HCT116 (cell line): ENCODE data around the gene PMEPA1. TPM values are rescaled to one million over a fixed set of nuclear protein-coding genes. Genes with fewer than 3 reads are reported as not detected.

ENCODE experiments used
- ATAC-seq: fragments of 200-7000 bp; cut with Tn5 transposase; 2 replicates; pipeline ENCODE4 v1.9.1; 2020; ENCODE audit warnings: mild to moderate bottlenecking, moderate library complexity
- BruUV-seq: library from RNA; stranded (reverse); fragments of 400-500 nt; replicated peaks from 2 replicates; lab custom pipeline; 2021; lab: Mats Ljungman, UMichigan
- CTCF ChIA-PET: fragments of 300-600 bp; sonication (Branson Sonifier 250); formaldehyde crosslinking; loops from one replicate; lab custom pipeline; 2021; ENCODE audit warnings: antibody characterized with exemption; lab: Charles Lee
- POLR2A ChIA-PET: fragments of 300-600, 350-600 bp; sonication (Branson Sonifier 250); formaldehyde crosslinking; loops from one replicate; lab custom pipeline; 2021; ENCODE audit warnings: antibody characterized with exemption; lab: Charles Lee
- RAD21 ChIA-PET, 2 experiments: fragments of 300-600 bp; sonication (Branson Sonifier 250); formaldehyde crosslinking; loops; one replicate each; lab custom pipeline; 2023; ENCODE audit warnings: low total read pairs in 2 of 2; ENCODE audit not compliant: uncharacterized antibody in 2 of 2, unreplicated experiment in 2 of 2, low non-redundant PET in 1 of 2; lab: Charles Lee
- DNase-seq: peaks from one replicate; pipeline ENCODE4 v3.0.0-alpha.2; 2010; ENCODE audit warnings: low read depth, low spot score
- H2AFZ ChIP-seq: fragments of 200-600 bp; shearing (Covaris generic), sonication (generic); 2 replicates; pipeline ENCODE4 v1.6.1; 2017; ENCODE audit warnings: low read depth, mixed run types, mixed read lengths, antibody characterized with exemption, low read length; ENCODE audit not compliant: poor library complexity, severe bottlenecking
- H3K27ac ChIP-seq: 2 replicates; pipeline ENCODE4 v1.5.1; 2012; ENCODE audit warnings: low read depth, low read length
- H3K27me3 ChIP-seq: fragments of 200-600 bp; sonication (generic); 2 replicates; pipeline ENCODE4 v1.6.1; 2016; ENCODE audit warnings: mixed run types, low read length, mixed read lengths; ENCODE audit not compliant: insufficient read depth
- H3K36me3 ChIP-seq, 2 experiments: fragments of 200-500 bp in 1 of 2; fragments of 200-600 bp in 1 of 2; sonication (Bioruptor generic) in 1 of 2; sonication (generic) in 1 of 2; 2 replicates each; pipeline versions ENCODE4 v1.5.1 to v1.6.1; 2014 to 2016; ENCODE audit warnings: low read length in 2 of 2, inconsistent platforms in 1 of 2, mixed read lengths in 1 of 2, mixed run types in 1 of 2; ENCODE audit not compliant: insufficient read depth in 2 of 2, control insufficient read depth in 1 of 2
- H3K4me1 ChIP-seq, 2 experiments: fragments of 200-600 bp in 1 of 2; sonication (generic) in 1 of 2; 2 replicates each; pipeline versions ENCODE4 v1.5.1 to v1.6.1; 2012 to 2017; ENCODE audit warnings: low read length in 2 of 2, inconsistent platforms in 1 of 2, mild to moderate bottlenecking in 1 of 2, mixed read lengths in 1 of 2, mixed run types in 1 of 2, moderate library complexity in 1 of 2; ENCODE audit not compliant: insufficient read depth in 2 of 2, control insufficient read depth in 1 of 2
- H3K4me2 ChIP-seq: fragments of 200-600 bp; sonication (generic); 2 replicates; pipeline ENCODE4 v1.6.1; 2017; ENCODE audit warnings: mixed run types, low read length, mixed read lengths
- H3K4me3 ChIP-seq, 2 experiments: fragments of 200-600 bp in 1 of 2; sonication (generic) in 1 of 2; replicated peaks in 1 of 2; 2 replicates each; pipeline ENCODE4 v1.5.1; 2011 to 2016; ENCODE audit warnings: low read length in 2 of 2, control low read depth in 1 of 2, low read depth in 1 of 2, mild to moderate bottlenecking in 1 of 2, mixed read lengths in 1 of 2, mixed run types in 1 of 2
- H3K79me2 ChIP-seq: fragments of 200-600 bp; sonication (generic); 2 replicates; pipeline ENCODE4 v1.6.1; 2017; ENCODE audit warnings: mild to moderate bottlenecking, mixed run types, low read length, moderate library complexity, mixed read lengths; ENCODE audit not compliant: insufficient read depth
- H3K9ac ChIP-seq: fragments of 200-600 bp; sonication (generic); 2 replicates; pipeline ENCODE4 v1.6.1; 2016; ENCODE audit warnings: low read length, mixed read lengths
- H3K9me2 ChIP-seq: fragments of 200-600 bp; sonication (generic), shearing (Covaris generic); 2 replicates; pipeline ENCODE4 v1.6.1; 2017; ENCODE audit warnings: mixed run types, mild to moderate bottlenecking, moderate library complexity; ENCODE audit not compliant: insufficient read depth
- H3K9me3 ChIP-seq, 2 experiments: fragments of 200-500 bp in 1 of 2; fragments of 200-600 bp in 1 of 2; sonication (Bioruptor generic) in 1 of 2; sonication (generic) in 1 of 2; 2 replicates each; pipeline ENCODE4 v1.6.1; 2014 to 2017; ENCODE audit warnings: low read length in 2 of 2, mixed read lengths in 2 of 2, inconsistent platforms in 1 of 2, low read depth in 1 of 2, mild to moderate bottlenecking in 1 of 2, mixed run types in 1 of 2, moderate library complexity in 1 of 2; ENCODE audit not compliant: control insufficient read depth in 1 of 2, insufficient read depth in 1 of 2
- H4K20me1 ChIP-seq: fragments of 200-600 bp; sonication (generic), shearing (Covaris generic); 2 replicates; pipeline ENCODE4 v1.6.1; 2017; ENCODE audit warnings: mixed run types, mild to moderate bottlenecking, moderate library complexity; ENCODE audit not compliant: insufficient read depth
- CEBPB ChIP-seq: IDR thresholded peaks from 2 replicates; pipeline ENCODE4 v1.6.1; 2012; ENCODE audit warnings: low read depth
- EZH2 ChIP-seq: fragments of 200-600 bp; sonication (generic); IDR thresholded peaks from 2 replicates; pipeline ENCODE4 v1.6.1; 2017; ENCODE audit warnings: antibody characterized with exemption, mixed run types
- EZH2phosphoT487 ChIP-seq: fragments of 200-600 bp; IDR thresholded peaks from 2 replicates; pipeline ENCODE4 v1.6.1; 2018; ENCODE audit warnings: antibody characterized with exemption, borderline replicate concordance
- FOSL1 ChIP-seq: IDR thresholded peaks from 2 replicates; pipeline ENCODE4 v1.6.1; 2012; ENCODE audit warnings: low read depth
- JUND ChIP-seq: IDR thresholded peaks from 2 replicates; pipeline ENCODE4 v1.6.1; 2012
- POLR2A ChIP-seq: IDR thresholded peaks from 2 replicates; pipeline ENCODE4 v1.7.0; 2011; ENCODE audit warnings: borderline replicate concordance; ENCODE audit not compliant: insufficient read depth, insufficient read length; ENCODE audit errors: extremely low read depth
- POLR2AphosphoS5 ChIP-seq: IDR thresholded peaks from 2 replicates; pipeline ENCODE4 v1.6.1; 2011; ENCODE audit warnings: mild to moderate bottlenecking, low read depth, low read length, moderate library complexity
- RAD21 ChIP-seq: IDR thresholded peaks from 2 replicates; pipeline ENCODE4 v1.6.1; 2012; ENCODE audit warnings: low read depth, mild to moderate bottlenecking
- SIN3A ChIP-seq: IDR thresholded peaks from 2 replicates; pipeline ENCODE4 v1.6.1; 2012; ENCODE audit warnings: low read depth
- SP1 ChIP-seq: IDR thresholded peaks from 2 replicates; pipeline ENCODE4 v1.6.1; 2012; ENCODE audit warnings: low read depth
- SRF ChIP-seq: IDR thresholded peaks from 2 replicates; pipeline ENCODE4 v1.6.1; 2012; ENCODE audit warnings: low read depth
- TCF7L2 ChIP-seq: IDR thresholded peaks from 2 replicates; pipeline ENCODE4 v1.7.0; 2011; ENCODE audit warnings: borderline replicate concordance, inconsistent platforms; ENCODE audit not compliant: insufficient read depth, insufficient read length; ENCODE audit errors: extremely low read depth
- YY1 ChIP-seq: IDR thresholded peaks from 2 replicates; pipeline ENCODE4 v1.6.1; 2011; ENCODE audit warnings: low read length, low read depth, moderate library complexity, mild to moderate bottlenecking; ENCODE audit not compliant: insufficient replicate concordance; ENCODE audit errors: extremely low read depth
- ZBTB33 ChIP-seq: IDR thresholded peaks from 2 replicates; pipeline ENCODE4 v1.6.1; 2011; ENCODE audit warnings: mild to moderate bottlenecking, low read length, moderate library complexity; ENCODE audit not compliant: insufficient replicate concordance; ENCODE audit errors: extremely low read depth
- ZFX ChIP-seq: fragments of 450-650 bp; IDR thresholded peaks from 2 replicates; pipeline ENCODE4 v1.6.1; 2017
- ZNF274 ChIP-seq: fragments of 200-500 bp; sonication (Bioruptor generic); IDR thresholded peaks from 2 replicates; pipeline ENCODE4 v1.6.1; 2014; ENCODE audit warnings: mild to moderate bottlenecking, low read depth, low read length, inconsistent platforms
- intact Hi-C: fragments of 100-400 bp; cut with micrococcal nuclease; formaldehyde crosslinking; loops from 2 replicates; pipeline ENCODE4 v1.10.0; 2022
- total RNA-seq: library from RNA; stranded (reverse); gene quantifications from one replicate; pipeline ENCODE4 v1.2.1, GENCODE V29; 2021; ENCODE audit not compliant: unreplicated experiment
- TF ChIP-seq, protein P1 (sequence below): IDR thresholded peaks from 2 replicates; pipeline ENCODE4 v1.6.1; 2012; ENCODE audit warnings: low read depth
- TF ChIP-seq, protein P2 (sequence below): IDR thresholded peaks from 2 replicates; pipeline ENCODE4 v1.6.1; 2012
- TF ChIP-seq, protein P3 (sequence below): IDR thresholded peaks from 2 replicates; pipeline ENCODE4 v1.6.1; 2012
- TF ChIP-seq, protein P4 (sequence below), 3 experiments: fragments of 200-600 bp in 1 of 3; sonication (generic) in 1 of 3; IDR thresholded peaks in 2 of 3; conservative IDR thresholded peaks in 1 of 3; 2 replicates each; pipeline ENCODE4 v1.5.1; 2012 to 2017; ENCODE audit warnings: low read depth in 2 of 3, low read length in 2 of 3, antibody characterized with exemption in 1 of 3, borderline replicate concordance in 1 of 3, control low read depth in 1 of 3, mild to moderate bottlenecking in 1 of 3, mixed read lengths in 1 of 3, mixed run types in 1 of 3, moderate library complexity in 1 of 3; ENCODE audit not compliant: insufficient read depth in 1 of 3

PMEPA1 gene
- total RNA-seq, 1 experiment from 2014 or later = 0.64 TPM

DNA sequence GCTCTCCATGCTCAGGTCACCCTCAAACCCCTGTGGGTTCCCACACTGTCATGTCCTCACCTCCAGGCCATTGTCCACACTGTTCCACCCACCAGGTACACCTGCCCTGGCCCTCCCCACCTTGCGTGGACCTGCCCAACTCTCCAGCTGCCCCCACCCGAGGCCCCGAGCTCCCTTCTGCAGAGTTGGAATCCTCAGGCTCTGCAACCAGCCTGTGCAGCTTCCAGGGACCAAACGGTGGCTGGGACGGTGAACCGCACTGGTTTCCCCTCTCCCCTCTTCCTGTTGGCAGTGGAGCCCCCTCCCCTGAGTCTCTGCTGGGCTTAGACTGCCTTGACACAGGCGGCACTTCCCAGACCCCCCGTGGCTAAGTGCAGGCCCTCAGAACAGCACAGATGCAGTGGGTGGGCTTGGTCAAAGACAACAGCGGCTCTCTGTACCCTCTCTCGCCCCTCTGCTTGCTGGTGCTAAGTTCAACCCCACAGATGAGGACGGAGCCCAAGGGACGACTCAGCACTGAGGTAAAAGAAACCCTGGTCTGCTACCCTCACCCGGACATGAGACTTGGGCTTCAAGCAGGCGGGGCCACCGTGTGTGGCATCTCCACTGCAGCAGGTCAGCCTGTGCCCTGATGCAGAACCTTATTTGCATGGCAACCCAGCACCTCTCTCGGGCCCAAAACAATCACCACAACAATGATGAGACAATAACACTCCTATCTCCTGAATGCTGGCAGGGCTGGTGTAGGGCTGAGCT, 100.6 kb downstream of the PMEPA1 start:
- CTCF ChIA-PET = no interaction called here
- Histone ChIP-seq H3K4me1 (no peaks in the 10 kb centered on the region), H3K4me2 (no peak overlapping the region), H3K9me2 (no peaks in the 10 kb centered on the region), H3K27me3 (peaks cover 7% of the 10 kb centered on the region; the same call in 1 of the 2 replicates), H3K9ac (no peak overlapping the region), H3K36me3 (no peaks in the 10 kb centered on the region), H3K27ac (no peak overlapping the region), H2AFZ (no peak overlapping the region), H3K79me2 (no peaks in the 10 kb centered on the region), H4K20me1 (no peaks in the 10 kb centered on the region), H3K9me3 (no peaks in the 10 kb centered on the region), H3K4me3 (no peak overlapping the region)
- RAD21 ChIA-PET = no interaction called here
- TF ChIP-seq POLR2AphosphoS5 (no peak), SRF (no peak), SP1 (no peak), CEBPB (no peak), POLR2A (no peak), RAD21 (no peak), YY1 (no peak), EZH2phosphoT487 (no peak), ZBTB33 (no peak), ZNF274 (no peak), SIN3A (no peak), EZH2 (no peak), TCF7L2 (no peak), ZFX (no peak), FOSL1 (no peak), JUND (no peak)
- TF ChIP-seq, protein P1, sequence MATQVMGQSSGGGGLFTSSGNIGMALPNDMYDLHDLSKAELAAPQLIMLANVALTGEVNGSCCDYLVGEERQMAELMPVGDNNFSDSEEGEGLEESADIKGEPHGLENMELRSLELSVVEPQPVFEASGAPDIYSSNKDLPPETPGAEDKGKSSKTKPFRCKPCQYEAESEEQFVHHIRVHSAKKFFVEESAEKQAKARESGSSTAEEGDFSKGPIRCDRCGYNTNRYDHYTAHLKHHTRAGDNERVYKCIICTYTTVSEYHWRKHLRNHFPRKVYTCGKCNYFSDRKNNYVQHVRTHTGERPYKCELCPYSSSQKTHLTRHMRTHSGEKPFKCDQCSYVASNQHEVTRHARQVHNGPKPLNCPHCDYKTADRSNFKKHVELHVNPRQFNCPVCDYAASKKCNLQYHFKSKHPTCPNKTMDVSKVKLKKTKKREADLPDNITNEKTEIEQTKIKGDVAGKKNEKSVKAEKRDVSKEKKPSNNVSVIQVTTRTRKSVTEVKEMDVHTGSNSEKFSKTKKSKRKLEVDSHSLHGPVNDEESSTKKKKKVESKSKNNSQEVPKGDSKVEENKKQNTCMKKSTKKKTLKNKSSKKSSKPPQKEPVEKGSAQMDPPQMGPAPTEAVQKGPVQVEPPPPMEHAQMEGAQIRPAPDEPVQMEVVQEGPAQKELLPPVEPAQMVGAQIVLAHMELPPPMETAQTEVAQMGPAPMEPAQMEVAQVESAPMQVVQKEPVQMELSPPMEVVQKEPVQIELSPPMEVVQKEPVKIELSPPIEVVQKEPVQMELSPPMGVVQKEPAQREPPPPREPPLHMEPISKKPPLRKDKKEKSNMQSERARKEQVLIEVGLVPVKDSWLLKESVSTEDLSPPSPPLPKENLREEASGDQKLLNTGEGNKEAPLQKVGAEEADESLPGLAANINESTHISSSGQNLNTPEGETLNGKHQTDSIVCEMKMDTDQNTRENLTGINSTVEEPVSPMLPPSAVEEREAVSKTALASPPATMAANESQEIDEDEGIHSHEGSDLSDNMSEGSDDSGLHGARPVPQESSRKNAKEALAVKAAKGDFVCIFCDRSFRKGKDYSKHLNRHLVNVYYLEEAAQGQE = no peak
- TF ChIP-seq, protein P2, sequence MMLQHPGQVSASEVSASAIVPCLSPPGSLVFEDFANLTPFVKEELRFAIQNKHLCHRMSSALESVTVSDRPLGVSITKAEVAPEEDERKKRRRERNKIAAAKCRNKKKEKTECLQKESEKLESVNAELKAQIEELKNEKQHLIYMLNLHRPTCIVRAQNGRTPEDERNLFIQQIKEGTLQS = no peak
- TF ChIP-seq, protein P3, sequence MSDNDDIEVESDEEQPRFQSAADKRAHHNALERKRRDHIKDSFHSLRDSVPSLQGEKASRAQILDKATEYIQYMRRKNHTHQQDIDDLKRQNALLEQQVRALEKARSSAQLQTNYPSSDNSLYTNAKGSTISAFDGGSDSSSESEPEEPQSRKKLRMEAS = no peak
- TF ChIP-seq, protein P4, sequence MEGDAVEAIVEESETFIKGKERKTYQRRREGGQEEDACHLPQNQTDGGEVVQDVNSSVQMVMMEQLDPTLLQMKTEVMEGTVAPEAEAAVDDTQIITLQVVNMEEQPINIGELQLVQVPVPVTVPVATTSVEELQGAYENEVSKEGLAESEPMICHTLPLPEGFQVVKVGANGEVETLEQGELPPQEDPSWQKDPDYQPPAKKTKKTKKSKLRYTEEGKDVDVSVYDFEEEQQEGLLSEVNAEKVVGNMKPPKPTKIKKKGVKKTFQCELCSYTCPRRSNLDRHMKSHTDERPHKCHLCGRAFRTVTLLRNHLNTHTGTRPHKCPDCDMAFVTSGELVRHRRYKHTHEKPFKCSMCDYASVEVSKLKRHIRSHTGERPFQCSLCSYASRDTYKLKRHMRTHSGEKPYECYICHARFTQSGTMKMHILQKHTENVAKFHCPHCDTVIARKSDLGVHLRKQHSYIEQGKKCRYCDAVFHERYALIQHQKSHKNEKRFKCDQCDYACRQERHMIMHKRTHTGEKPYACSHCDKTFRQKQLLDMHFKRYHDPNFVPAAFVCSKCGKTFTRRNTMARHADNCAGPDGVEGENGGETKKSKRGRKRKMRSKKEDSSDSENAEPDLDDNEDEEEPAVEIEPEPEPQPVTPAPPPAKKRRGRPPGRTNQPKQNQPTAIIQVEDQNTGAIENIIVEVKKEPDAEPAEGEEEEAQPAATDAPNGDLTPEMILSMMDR (IDR thresholded peaks at IDR 0.05 in 2 of 3, conservative IDR thresholded peaks at IDR 0.05 in 1 of 3; ENCODE audit: borderline replicate concordance in 1 of 3, insufficient read depth in 1 of 3, low read depth in 2 of 3, low read length in 2 of 3) = no peak
- ATAC-seq (no peak), DNase-seq (no peak)
- POLR2A ChIA-PET = no interaction called here
- intact Hi-C loops = no loop called here
- BruUV-seq = no TSS peak
